GM20000 (cell line): ENCODE measurements around the gene TRAF3IP3.
A peak's percentile ranks its signal among the peaks of the same experiment; 100 is the strongest.

ENCODE experiments used
- DNase-seq: peaks from one replicate; pipeline ENCODE4 v3.0.0; 2012; ENCODE audit warnings: low spot score
- CTCF ChIP-seq: IDR thresholded peaks from 2 replicates; pipeline ENCODE4 v1.5.1; 2012; ENCODE audit warnings: mild to moderate bottlenecking, control low read depth; ENCODE audit errors: extremely low read depth, missing control alignments

Gene TRAF3IP3

GRCh38 chr1:209802117-209802779 is 46.4 kb downstream of the TRAF3IP3 start:
- TF ChIP-seq CTCF, result no peak
- no peak for DNase-seq

- no peak for DNase-seq
- TF ChIP-seq CTCF, result no peak
Observed at GRCh38 chr1:209802780-209803152, 46.9 kb downstream of the TRAF3IP3 start.

GRCh38 chr1:209803568-209803967 is 47.7 kb downstream of the TRAF3IP3 start:
- DNase-seq, result no peak
- no peak for TF ChIP-seq CTCF

GRCh38 chr1:209805341-209805781 is 49.5 kb downstream of the TRAF3IP3 start:
- no peak for DNase-seq
- TF ChIP-seq CTCF, result no peak

GRCh38 chr1:209805875-209806760 is 50.3 kb downstream of the TRAF3IP3 start, which contains the start of gene IRF6:
Gene IRF6, minus strand, starts transcription at chr1:209806142. Its CDS starts 4,729 bp downstream, at chr1:209801413.
- peak; percentile 86 for DNase-seq

GRCh38 chr1:209807509-209807908 is 51.7 kb downstream of the TRAF3IP3 start:
- no peak for DNase-seq
- TF ChIP-seq CTCF, result no peak

More at GRCh38 chr1:209805875-209806760, 50.3 kb downstream of the TRAF3IP3 start, which contains the start of gene IRF6:
- no peak for TF ChIP-seq CTCF

GRCh38 chr1:209808059-209808581 is 52.3 kb downstream of the TRAF3IP3 start:
- DNase-seq, result no peak

More at GRCh38 chr1:209808059-209808581, 52.3 kb downstream of the TRAF3IP3 start:
- TF ChIP-seq CTCF, result no peak
